ENCODE measurements around the gene TXNRD1.

TXNRD1 gene

GRCh38 chr12:104355630-104356029 is 140.1 kb downstream of the TXNRD1 start:
- DNase-seq (ENCODE audit: low read depth in 2 of 2) = peak in 1 of 2 donors; percentile 59
- H3K4me3 ChIP-seq (replicated peaks in 1 of 2; ENCODE audit: low read depth in 2 of 2, low read length in 2 of 2) = no peak overlapping the region
- no peak for TF ChIP-seq CTCF (IDR thresholded peaks at IDR 0.05; ENCODE audit: low read depth, low read length)

GRCh38 chr12:104356231-104357115 is 140.9 kb downstream of the TXNRD1 start:
- no peak overlapping the region for H3K4me3 ChIP-seq (replicated peaks in 1 of 2; ENCODE audit: low read depth in 2 of 2, low read length in 2 of 2)
- no peak for TF ChIP-seq CTCF (IDR thresholded peaks at IDR 0.05; ENCODE audit: low read depth, low read length)
- peak in 1 of 2 donors; percentile 67 for DNase-seq (ENCODE audit: low read depth in 2 of 2)

GRCh38 chr12:104357421-104357952 is 141.9 kb downstream of the TXNRD1 start:
- DNase-seq (ENCODE audit: low read depth in 2 of 2) = peak; percentile 42 to 85
- H3K4me3 ChIP-seq (replicated peaks in 1 of 2; ENCODE audit: low read depth in 2 of 2, low read length in 2 of 2) = no peak overlapping the region
- TF ChIP-seq CTCF (IDR thresholded peaks at IDR 0.05; ENCODE audit: low read depth, low read length) = no peak

GRCh38 chr12:104358353-104359003 is 142.9 kb downstream of the TXNRD1 start:
- no peak overlapping the region for H3K4me3 ChIP-seq (replicated peaks in 1 of 2; ENCODE audit: low read depth in 2 of 2, low read length in 2 of 2)
- peak; percentile 93 for TF ChIP-seq CTCF (IDR thresholded peaks at IDR 0.05; ENCODE audit: low read depth, low read length)
- DNase-seq (ENCODE audit: low read depth in 2 of 2) = peak; percentile 68 to 73

DNA sequence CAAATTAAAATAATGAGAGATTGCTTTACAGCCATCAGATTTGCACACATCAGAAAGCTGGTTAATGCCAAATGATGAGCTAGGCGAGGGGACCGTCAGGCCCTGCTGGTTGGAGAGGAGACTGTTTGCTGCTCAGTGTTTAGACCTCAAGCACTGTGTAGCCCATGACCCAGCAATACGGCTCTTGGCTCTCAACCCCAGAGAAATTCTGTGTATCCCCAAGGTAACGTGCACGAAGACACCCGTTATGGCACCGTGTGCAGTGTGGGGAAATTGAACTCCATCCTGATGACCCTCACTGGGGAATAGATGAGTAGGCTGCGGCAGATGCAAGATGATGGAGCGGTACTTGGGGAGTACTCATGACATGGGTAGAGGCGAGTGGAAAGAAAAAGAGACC is 143.6 kb downstream of the TXNRD1 start:
- no peak for TF ChIP-seq CTCF (IDR thresholded peaks at IDR 0.05; ENCODE audit: low read depth, low read length)
- no peak for DNase-seq (ENCODE audit: low read depth in 2 of 2)
- H3K4me3 ChIP-seq (replicated peaks in 1 of 2; ENCODE audit: low read depth in 2 of 2, low read length in 2 of 2) = no peak overlapping the region

GRCh38 chr12:104360157-104360556 is 144.6 kb downstream of the TXNRD1 start:
- DNase-seq (ENCODE audit: low read depth in 2 of 2) = peak; percentile 35 to 67
- no peak overlapping the region for H3K4me3 ChIP-seq (replicated peaks in 1 of 2; ENCODE audit: low read depth in 2 of 2, low read length in 2 of 2)

More at GRCh38 chr12:104360157-104360556, 144.6 kb downstream of the TXNRD1 start:
- no peak for TF ChIP-seq CTCF (IDR thresholded peaks at IDR 0.05; ENCODE audit: low read depth, low read length)

Data from cardiac fibroblast (primary cell).